ENCODE measurements around the gene EFNB2.

Gene EFNB2

DNA sequence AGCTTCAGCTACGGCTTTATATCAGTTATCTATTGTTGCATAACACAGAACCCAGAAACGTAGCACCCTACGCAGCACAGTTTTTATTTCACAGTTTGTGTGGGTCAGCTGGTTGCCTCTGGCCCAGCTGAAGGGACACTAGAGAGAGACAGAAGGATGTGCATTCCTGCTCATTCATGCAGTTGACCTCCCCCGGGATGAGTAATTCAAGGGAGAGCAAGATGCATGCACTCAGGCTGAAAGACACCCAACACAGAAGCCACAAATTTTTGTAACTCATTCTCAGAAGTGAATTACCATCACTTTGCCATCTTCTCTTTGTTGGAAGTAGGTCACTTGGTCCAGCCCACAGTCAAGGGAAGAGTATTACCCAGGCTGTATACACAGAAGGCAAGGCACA lies 89.5 kb downstream of the EFNB2 start (continued):
- TF ChIP-seq BCL11B (tag by site-specific recombination; IDR thresholded peaks at IDR 0.05; ENCODE audit: low read depth) (no peak), ZNF391 (tag by site-specific recombination; IDR thresholded peaks at IDR 0.05; ENCODE audit: borderline replicate concordance, low read depth) (no peak), ZNF23 (tag by site-specific recombination; IDR thresholded peaks at IDR 0.05; ENCODE audit: borderline replicate concordance) (no peak), ZNF776 (tag by site-specific recombination; IDR thresholded peaks at IDR 0.05; ENCODE audit: borderline replicate concordance) (no peak), ZNF791 (tag by site-specific recombination; IDR thresholded peaks at IDR 0.05) (no peak)
- TF ChIP-seq, protein P1, sequence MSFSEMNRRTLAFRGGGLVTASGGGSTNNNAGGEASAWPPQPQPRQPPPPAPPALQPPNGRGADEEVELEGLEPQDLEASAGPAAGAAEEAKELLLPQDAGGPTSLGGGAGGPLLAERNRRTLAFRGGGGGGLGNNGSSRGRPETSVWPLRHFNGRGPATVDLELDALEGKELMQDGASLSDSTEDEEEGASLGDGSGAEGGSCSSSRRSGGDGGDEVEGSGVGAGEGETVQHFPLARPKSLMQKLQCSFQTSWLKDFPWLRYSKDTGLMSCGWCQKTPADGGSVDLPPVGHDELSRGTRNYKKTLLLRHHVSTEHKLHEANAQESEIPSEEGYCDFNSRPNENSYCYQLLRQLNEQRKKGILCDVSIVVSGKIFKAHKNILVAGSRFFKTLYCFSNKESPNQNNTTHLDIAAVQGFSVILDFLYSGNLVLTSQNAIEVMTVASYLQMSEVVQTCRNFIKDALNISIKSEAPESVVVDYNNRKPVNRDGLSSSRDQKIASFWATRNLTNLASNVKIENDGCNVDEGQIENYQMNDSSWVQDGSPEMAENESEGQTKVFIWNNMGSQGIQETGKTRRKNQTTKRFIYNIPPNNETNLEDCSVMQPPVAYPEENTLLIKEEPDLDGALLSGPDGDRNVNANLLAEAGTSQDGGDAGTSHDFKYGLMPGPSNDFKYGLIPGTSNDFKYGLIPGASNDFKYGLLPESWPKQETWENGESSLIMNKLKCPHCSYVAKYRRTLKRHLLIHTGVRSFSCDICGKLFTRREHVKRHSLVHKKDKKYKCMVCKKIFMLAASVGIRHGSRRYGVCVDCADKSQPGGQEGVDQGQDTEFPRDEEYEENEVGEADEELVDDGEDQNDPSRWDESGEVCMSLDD (tag by site-specific recombination; IDR thresholded peaks at IDR 0.05): no peak

DNA sequence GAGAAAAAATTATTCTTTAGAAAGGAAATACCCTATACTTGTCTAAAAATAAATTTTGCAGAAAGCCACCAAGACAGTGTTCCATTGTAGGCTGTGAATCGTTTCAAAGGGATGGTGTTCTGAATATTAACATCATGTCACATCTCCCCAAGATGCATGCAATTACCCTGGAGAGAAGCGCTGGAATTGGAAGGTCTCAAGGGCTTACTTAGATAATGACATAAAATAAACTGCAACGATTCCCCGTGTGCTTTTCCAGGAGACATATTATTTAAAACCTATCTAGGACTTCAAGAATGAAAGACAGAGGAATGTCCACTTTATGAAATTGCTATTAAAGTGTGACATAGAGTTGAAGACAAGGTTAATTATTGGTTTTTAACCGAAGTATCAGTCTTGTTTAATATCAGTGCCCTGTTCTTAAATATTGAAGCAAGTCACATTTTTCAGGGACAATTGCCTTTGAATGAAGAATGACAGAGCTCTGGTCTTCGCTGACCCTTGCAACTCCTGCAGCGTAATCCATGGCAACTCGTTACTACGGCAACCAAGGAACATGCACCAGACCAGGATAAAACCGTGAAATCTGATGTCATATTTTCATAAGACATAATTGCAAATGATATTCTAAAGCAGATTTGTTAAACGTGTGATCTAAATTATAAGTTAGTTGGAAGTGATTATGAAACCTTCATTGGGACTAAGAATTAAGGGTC lies 91.7 kb downstream of the EFNB2 start:
- ChIA-PET POLR2A (no interaction called here), CTCF (interaction anchor here (0.7 kb wide), 1 partner anchor 501 kb away, joined by 4 read pairs; no protein-coding TSS in a partner anchor)
- H3K4me3 ChIP-seq (ENCODE audit: low read depth, low read length): no peak overlapping the region

GRCh38 chr13:106440866-106441265 lies 94.6 kb downstream of the EFNB2 start:
- H3K36me3 ChIP-seq (ENCODE audit: control insufficient read depth in 2 of 2, insufficient read depth in 1 of 2, low read length in 2 of 2): no peaks in the 10 kb centered on the region
- no peaks in the 10 kb centered on the region; the same call in 1 of the 2 replicates for H3K4me1 ChIP-seq (ENCODE audit: control insufficient read depth, insufficient read depth, low read length)
- H3K9me3 ChIP-seq (ENCODE audit: control insufficient read depth, insufficient read depth, low read depth, low read length): no peaks in the 10 kb centered on the region
- ChIA-PET POLR2A (no interaction called here), CTCF (interaction anchor here (0.5 kb wide), 1 partner anchor 180 kb away, joined by 3 read pairs; no protein-coding TSS in a partner anchor)
- no peak overlapping the region for H3K27ac ChIP-seq (ENCODE audit: extremely low read depth, low read depth, low read length)
- no peak overlapping the region for H3K4me3 ChIP-seq (ENCODE audit: low read depth, low read length)
- TF ChIP-seq ZNF157 (tag by site-specific recombination; IDR thresholded peaks at IDR 0.05): no peak
- TF ChIP-seq ZNF514 (tag by site-specific recombination; IDR thresholded peaks at IDR 0.05): no peak
- no peak for TF ChIP-seq KLF1 (tag by site-specific recombination; IDR thresholded peaks at IDR 0.05)
- TF ChIP-seq ZNF768 (tag by site-specific recombination; IDR thresholded peaks at IDR 0.05): no peak
- TF ChIP-seq SCRT2 (tag by site-specific recombination; IDR thresholded peaks at IDR 0.05): peak; percentile 39; the same call in 1 of the 2 replicates
- no peak for TF ChIP-seq KLF7 (tag by site-specific recombination; IDR thresholded peaks at IDR 0.05; ENCODE audit: borderline replicate concordance)
- TF ChIP-seq BCL11B (tag by site-specific recombination; IDR thresholded peaks at IDR 0.05; ENCODE audit: low read depth): no peak
- TF ChIP-seq REPIN1 (tag by site-specific recombination; IDR thresholded peaks at IDR 0.05; ENCODE audit: low read depth): no peak
- TF ChIP-seq, protein P2, sequence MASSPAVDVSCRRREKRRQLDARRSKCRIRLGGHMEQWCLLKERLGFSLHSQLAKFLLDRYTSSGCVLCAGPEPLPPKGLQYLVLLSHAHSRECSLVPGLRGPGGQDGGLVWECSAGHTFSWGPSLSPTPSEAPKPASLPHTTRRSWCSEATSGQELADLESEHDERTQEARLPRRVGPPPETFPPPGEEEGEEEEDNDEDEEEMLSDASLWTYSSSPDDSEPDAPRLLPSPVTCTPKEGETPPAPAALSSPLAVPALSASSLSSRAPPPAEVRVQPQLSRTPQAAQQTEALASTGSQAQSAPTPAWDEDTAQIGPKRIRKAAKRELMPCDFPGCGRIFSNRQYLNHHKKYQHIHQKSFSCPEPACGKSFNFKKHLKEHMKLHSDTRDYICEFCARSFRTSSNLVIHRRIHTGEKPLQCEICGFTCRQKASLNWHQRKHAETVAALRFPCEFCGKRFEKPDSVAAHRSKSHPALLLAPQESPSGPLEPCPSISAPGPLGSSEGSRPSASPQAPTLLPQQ (tag by site-specific recombination; IDR thresholded peaks at IDR 0.05): no peak
- peak; percentile 34; the same call in 1 of the 2 replicates for TF ChIP-seq ZIC2 (tag by site-specific recombination; IDR thresholded peaks at IDR 0.05)

More for the DNA sequence above, 91.7 kb downstream of the EFNB2 start:
- H3K27ac ChIP-seq (ENCODE audit: extremely low read depth, low read depth, low read length): no peak overlapping the region
- no peaks in the 10 kb centered on the region; the same call in 1 of the 2 replicates for H3K4me1 ChIP-seq (ENCODE audit: control insufficient read depth, insufficient read depth, low read length)
- TF ChIP-seq, protein P3, sequence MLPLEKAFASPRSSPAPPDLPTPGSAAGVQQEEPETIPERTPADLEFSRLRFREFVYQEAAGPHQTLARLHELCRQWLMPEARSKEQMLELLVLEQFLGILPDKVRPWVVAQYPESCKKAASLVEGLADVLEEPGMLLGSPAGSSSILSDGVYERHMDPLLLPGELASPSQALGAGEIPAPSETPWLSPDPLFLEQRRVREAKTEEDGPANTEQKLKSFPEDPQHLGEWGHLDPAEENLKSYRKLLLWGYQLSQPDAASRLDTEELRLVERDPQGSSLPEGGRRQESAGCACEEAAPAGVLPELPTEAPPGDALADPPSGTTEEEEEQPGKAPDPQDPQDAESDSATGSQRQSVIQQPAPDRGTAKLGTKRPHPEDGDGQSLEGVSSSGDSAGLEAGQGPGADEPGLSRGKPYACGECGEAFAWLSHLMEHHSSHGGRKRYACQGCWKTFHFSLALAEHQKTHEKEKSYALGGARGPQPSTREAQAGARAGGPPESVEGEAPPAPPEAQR (tag by site-specific recombination; IDR thresholded peaks at IDR 0.05): no peak
- TF ChIP-seq ZNF621 (tag by site-specific recombination; IDR thresholded peaks at IDR 0.05): no peak
- TF ChIP-seq ZNF23 (tag by site-specific recombination; IDR thresholded peaks at IDR 0.05; ENCODE audit: borderline replicate concordance): no peak
- TF ChIP-seq ZNF2 (tag by site-specific recombination; IDR thresholded peaks at IDR 0.05): no peak
- no peak for TF ChIP-seq ZNF404 (tag by site-specific recombination; IDR thresholded peaks at IDR 0.05)
- TF ChIP-seq ZNF302 (tag by site-specific recombination; IDR thresholded peaks at IDR 0.05; ENCODE audit: low read depth): no peak
- TF ChIP-seq ZBTB20 (tag by site-specific recombination; IDR thresholded peaks at IDR 0.05): no peak
- no peak for TF ChIP-seq BCL11B (tag by site-specific recombination; IDR thresholded peaks at IDR 0.05; ENCODE audit: low read depth)
- TF ChIP-seq ZEB2 (tag by site-specific recombination; IDR thresholded peaks at IDR 0.05): no peak
- no peak for TF ChIP-seq FEZF1 (tag by site-specific recombination; IDR thresholded peaks at IDR 0.05)
- no peak for TF ChIP-seq ZNF394 (tag by site-specific recombination; IDR thresholded peaks at IDR 0.05; ENCODE audit: borderline replicate concordance)
- TF ChIP-seq, protein P4, sequence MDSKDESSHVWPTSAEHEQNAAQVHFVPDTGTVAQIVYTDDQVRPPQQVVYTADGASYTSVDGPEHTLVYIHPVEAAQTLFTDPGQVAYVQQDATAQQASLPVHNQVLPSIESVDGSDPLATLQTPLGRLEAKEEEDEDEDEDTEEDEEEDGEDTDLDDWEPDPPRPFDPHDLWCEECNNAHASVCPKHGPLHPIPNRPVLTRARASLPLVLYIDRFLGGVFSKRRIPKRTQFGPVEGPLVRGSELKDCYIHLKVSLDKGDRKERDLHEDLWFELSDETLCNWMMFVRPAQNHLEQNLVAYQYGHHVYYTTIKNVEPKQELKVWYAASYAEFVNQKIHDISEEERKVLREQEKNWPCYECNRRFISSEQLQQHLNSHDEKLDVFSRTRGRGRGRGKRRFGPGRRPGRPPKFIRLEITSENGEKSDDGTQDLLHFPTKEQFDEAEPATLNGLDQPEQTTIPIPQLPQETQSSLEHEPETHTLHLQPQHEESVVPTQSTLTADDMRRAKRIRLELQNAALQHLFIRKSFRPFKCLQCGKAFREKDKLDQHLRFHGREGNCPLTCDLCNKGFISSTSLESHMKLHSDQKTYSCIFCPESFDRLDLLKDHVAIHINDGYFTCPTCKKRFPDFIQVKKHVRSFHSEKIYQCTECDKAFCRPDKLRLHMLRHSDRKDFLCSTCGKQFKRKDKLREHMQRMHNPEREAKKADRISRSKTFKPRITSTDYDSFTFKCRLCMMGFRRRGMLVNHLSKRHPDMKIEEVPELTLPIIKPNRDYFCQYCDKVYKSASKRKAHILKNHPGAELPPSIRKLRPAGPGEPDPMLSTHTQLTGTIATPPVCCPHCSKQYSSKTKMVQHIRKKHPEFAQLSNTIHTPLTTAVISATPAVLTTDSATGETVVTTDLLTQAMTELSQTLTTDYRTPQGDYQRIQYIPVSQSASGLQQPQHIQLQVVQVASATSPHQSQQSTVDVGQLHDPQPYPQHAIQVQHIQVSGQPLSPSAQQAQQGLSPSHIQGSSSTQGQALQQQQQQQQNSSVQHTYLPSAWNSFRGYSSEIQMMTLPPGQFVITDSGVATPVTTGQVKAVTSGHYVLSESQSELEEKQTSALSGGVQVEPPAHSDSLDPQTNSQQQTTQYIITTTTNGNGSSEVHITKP (tag by site-specific recombination; IDR thresholded peaks at IDR 0.05): no peak
- no peak for TF ChIP-seq ZSCAN30 (tag by site-specific recombination; IDR thresholded peaks at IDR 0.05)
- no peaks in the 10 kb centered on the region for H3K9me3 ChIP-seq (ENCODE audit: control insufficient read depth, insufficient read depth, low read depth, low read length)
- H3K36me3 ChIP-seq (ENCODE audit: control insufficient read depth in 2 of 2, insufficient read depth in 1 of 2, low read length in 2 of 2): no peaks in the 10 kb centered on the region
